Activated T-cell treated with anti-CD3 and anti-CD28 coated beads for 24 hours (primary cell): ENCODE data around the gene TANK.
"Not testable (repeated sequence)": the region's sequence is repeated elsewhere in the genome, so short reads cannot be mapped to it uniquely, and the experiment has no call there.

ENCODE experiments used
- DNase-seq: peaks from one replicate; pipeline ENCODE4 v3.0.0-alpha.2; 2020; ENCODE audit warnings: low read depth

TANK gene

GRCh38 chr2:161160226-161161073 is at the start of gene TANK:
TSS of gene TANK (plus strand) at chr2:161160428. CDS start at chr2:161179663, 19,235 bp downstream.
- peak; percentile 84 for DNase-seq

GRCh38 chr2:161111531-161111930 is 48.7 kb upstream of the TANK start:
- DNase-seq = no peak

- no peak for DNase-seq
Measured at GRCh38 chr2:161112908-161113307, 47.3 kb upstream of the TANK start.

- no peak for DNase-seq
Measured at GRCh38 chr2:161113693-161114575, 46.3 kb upstream of the TANK start.

DNA sequence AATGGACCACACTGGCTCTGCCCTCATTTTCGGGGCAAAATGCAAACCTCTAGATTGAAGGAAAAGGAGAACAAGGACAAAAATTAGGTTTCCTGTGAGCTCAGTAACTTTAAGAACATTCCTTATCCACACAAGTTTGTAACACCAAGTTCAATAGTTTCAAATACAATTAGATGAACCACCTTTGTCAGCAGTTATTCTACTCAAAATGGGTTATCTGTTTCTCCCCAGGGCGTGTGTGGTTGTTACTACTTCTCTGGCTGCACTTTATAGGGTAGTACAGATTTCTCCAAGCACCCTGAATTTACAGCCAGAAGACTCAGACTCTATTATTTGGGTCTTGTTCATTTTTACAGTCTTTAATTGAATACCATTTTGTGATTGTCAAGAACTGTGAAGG is 45.0 kb upstream of the TANK start:
- DNase-seq = no peak

GRCh38 chr2:161115605-161116380 is 44.4 kb upstream of the TANK start:
- DNase-seq = no peak

DNA sequence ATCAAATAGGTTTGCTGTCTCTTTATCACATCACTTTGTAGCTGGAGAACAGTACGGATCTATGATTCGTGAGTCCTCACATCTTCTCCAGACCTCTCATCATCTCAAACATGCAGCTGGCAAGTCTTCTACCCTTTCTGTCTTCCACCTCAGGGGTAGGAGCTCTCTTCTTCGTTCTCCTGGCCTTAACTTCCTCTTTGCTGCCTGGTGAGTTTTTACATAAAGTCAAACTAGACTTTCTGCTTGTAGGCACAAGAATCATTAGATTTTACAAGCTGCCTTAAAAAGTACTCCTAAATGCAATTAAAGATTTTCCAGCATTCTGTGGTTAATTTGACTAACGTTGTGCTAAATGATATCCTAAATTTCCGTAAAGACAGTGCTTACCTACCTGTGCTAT is 43.7 kb upstream of the TANK start:
- DNase-seq = no peak

GRCh38 chr2:161117506-161117905 is 42.7 kb upstream of the TANK start:
- DNase-seq = no peak

DNA sequence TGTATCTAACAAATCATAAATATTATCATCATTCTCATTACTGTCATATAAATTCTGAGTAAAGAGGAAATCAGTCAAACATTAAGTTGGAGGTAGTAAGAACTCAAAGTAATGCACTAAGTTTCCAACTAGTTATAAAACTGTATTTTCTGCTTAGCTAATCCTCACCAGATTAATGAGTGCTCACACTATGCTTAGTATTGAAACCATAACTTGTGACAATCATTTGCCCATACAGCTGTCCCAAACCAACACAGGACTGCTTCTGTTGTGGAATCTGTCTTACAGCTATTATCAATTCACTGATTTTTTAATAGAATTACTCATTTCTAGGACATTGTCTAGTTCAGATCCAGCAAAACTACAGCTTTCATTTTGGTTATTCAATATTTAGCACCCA is 41.5 kb upstream of the TANK start:
- DNase-seq = no peak

DNA sequence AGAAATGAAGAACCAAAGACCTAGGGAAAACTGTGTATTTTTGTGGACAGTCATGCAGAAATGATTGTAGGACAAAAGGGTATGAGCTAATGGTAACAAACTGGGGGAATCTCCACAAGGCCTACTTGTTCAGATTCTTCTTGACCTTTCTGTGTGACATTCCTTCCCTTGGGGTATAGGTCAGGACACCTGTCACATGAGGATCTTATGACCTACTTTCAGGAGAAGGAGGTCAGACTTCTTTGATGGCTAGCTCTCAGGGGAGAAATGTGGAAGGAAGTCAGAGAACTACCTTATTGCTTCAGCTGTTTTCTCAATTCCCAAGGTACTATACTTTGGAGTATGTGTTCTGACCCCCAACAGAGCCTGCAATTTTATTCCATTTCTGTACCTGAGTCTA is 40.7 kb upstream of the TANK start:
- DNase-seq = no peak

DNA sequence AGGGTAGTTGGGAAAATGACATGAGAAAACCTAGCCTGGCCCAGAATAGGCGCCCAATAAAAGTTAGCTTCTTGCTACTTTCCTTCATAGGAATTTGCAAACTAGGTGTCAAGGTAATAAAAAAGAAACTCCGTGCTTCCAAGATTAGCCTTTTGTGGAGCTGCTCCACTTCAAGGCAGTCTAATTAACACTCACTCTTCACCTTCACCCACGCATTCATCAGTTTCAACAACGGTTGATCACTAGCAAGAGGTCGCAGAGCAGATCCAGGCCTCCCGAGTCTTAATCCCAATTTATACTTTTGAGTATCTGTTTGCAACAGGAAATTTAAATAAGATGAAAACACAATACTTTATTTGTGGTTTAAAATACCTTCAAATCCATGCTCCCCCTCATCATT is 39.5 kb upstream of the TANK start:
- DNase-seq = no peak

DNA sequence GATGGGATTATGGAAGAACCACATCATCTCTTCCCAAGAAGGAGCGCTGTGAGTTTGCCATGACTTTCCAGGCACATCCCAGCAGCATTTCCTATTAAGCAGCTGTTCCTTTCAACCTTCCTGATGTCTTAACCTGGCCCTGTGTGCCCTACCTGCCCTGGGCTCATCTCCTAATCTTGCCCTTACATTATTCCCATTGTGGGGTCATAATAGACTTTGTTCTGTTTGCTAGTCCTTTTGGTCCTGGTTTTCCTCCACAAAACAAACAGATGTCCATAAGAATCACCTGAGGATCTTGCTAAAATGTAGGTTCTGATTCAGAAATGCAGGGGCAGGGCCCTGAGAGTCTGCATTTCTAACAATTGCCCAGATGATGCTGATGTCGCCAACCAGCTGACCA is 38.6 kb upstream of the TANK start:
- no peak for DNase-seq

DNA sequence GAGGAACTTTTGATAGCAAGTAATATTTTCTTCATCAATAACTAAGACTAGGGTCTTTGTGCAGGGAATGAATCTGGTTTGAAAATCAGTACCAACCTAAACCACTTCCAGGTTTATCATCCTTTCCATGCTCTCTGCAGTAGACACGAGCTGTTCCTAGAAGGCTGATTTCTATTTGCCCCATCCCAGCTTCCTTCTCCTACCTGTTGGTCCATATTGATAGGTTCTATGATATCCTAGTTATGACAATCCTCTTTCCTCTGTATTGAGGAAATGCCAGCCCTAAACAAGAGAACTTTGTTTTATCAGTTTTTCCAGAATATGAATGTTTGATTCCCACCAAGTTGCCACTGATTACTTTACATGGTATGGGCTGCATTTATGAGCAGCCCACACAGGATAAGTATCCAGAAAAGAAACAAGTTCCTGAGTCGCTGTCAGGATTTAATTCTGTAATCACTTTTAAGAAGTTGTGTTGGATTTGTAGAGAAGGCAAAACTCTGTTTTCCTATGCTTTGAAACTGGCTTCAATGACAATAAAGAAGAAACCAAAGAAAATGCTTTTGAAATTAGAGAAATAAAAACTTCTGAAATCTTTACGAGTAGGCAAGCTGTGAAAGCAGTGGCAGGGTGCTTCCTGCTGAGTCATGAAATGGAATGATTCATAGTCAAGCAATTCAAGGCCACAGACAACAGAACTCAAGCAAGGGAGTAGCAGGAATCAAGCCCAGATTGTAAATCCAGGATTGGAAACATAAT is 37.3 kb upstream of the TANK start:
- no peak for DNase-seq

- DNase-seq = no peak
Measured at GRCh38 chr2:161123531-161124030, 36.6 kb upstream of the TANK start.

DNA sequence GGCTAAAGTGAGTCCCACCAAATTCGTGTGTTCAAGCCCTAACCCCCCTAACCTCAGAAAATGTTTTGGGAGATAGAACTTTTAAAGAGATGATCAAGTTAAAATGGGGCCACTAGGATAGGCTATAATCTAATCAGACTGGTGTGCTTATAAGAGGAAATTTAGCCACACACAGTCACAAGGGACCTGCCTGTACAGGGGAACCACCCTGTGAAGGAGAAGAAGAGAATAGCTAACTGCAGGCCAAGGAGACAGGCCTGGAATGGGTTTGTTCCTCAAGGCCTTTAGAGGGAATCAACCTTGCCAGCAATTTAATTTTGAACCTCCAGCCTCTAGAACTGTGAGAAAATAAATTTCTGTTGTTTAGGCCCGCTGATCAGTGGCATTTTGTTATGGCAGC is 36.0 kb upstream of the TANK start:
- no peak for DNase-seq

DNA sequence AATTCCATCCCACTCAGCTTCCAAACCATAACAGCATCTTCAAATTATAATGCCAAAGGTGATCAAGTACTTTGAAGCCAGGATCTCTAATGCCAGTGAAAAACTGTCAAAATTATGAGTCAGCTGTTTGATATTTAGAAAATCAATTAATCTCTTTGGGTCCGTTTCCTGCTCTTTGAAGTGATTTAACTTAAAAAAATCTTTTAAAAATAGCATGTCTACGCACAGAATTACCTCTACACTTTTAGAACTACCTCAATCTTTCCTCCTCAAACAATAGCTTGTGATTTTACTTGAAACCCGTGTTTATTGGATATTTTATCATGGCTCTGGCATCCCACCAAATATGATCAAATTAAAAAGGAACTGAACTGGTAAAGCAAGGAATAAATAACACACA is 31.3 kb upstream of the TANK start:
- no peak for DNase-seq

- DNase-seq = no peak
Measured at GRCh38 chr2:161130354-161130753, 29.9 kb upstream of the TANK start.

- DNase-seq = no peak
Measured at GRCh38 chr2:161131074-161131680, 29.1 kb upstream of the TANK start.

DNA sequence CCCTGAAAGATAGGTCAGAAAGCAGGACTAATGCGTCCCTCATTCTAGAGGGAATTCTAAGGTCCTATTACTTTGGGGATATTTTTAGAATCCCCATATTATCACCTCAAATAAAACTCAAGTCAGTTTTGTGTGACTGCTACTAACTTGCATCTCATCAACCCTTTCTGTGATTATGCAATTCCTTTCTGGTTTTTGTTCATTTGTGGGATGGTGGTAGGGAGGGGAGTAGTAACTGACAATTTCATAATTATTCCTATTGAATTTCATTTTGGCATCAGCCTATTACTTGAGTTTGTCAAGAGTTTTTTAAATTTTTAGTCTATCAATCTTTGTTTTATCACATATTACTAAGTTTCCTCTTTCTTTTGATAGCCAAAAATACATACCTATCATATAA is 28.4 kb upstream of the TANK start:
- DNase-seq = no peak

GRCh38 chr2:161132384-161132783 is 27.8 kb upstream of the TANK start:
- not testable (repeated sequence) for DNase-seq

DNA sequence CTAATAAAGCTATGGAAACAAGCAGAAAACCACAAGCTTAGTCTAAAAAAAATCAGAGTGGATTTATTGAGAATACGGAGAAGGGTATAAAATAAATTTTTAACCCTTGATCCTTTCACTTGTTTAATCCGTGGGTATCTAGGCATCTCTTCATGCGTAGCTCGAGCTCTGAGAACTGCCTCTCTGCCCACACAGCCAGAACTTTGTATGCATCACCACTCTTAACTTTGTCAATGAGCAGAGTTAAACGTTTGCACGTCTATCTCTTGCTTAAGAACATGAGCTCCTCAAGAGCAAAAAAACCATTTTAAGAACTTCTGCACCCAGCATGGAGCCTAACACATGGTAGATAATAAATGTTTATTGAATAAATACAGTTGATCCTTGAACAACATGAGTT is 26.9 kb upstream of the TANK start:
- no peak for DNase-seq
